ENCODE data around the gene GASK1A.

DNA sequence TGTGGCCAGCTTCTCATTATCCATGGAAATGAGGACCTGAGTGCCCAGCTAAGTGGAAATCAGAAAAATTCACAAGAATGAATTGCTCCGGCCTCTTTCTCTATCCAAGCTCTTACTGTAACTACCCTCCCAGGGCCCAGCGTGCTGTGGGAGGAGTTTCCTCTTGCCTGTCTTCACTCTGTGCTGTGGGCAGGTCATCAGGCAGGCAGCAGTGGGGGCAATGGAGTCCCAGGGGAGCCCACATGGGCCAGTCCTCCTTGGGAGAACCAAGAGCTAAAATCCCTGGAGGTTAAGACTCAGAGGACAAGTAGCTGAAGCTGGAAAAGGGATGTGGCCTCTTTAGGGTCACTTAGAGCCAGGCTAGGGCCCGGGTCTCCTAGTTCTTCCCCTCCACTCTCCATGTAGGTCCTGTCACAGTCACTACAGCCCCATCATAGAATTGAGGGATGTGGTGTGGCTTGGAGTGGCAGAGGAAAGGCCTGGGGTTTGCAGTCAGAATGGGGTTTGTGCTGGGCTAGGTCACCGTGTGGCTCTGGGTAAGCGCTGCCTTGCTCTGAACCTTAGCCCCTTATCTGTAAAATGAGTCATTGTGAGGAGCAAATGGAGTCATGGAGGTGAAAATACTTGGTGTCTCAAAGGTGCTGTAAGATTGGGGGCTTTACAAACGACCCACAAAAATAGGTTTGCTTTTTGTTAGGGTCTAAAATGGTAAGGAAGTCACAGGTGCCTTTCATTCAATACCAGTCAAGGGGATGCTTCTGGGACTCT is 3.7 kb downstream of the GASK1A start:
- no peak for TF ChIP-seq POLR2A (IDR thresholded peaks at IDR 0.05)
- TF ChIP-seq, protein P1, sequence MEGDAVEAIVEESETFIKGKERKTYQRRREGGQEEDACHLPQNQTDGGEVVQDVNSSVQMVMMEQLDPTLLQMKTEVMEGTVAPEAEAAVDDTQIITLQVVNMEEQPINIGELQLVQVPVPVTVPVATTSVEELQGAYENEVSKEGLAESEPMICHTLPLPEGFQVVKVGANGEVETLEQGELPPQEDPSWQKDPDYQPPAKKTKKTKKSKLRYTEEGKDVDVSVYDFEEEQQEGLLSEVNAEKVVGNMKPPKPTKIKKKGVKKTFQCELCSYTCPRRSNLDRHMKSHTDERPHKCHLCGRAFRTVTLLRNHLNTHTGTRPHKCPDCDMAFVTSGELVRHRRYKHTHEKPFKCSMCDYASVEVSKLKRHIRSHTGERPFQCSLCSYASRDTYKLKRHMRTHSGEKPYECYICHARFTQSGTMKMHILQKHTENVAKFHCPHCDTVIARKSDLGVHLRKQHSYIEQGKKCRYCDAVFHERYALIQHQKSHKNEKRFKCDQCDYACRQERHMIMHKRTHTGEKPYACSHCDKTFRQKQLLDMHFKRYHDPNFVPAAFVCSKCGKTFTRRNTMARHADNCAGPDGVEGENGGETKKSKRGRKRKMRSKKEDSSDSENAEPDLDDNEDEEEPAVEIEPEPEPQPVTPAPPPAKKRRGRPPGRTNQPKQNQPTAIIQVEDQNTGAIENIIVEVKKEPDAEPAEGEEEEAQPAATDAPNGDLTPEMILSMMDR (IDR thresholded peaks at IDR 0.05) = no peak
